Adrenal gland (tissue), 12 donors: ENCODE results near the gene FPR2. TPM values are rescaled to one million over a fixed set of nuclear protein-coding genes. Genes with fewer than 3 reads are reported as not detected.
A peak's percentile ranks its signal among the peaks of the same experiment; 100 is the strongest.

Experiments
- DNase-seq, 7 donors: peaks; one replicate each; pipeline ENCODE4 v3.0.0-alpha.2; 2019 to 2020
- H3K27ac ChIP-seq, 5 donors: fragments of 200-600 bp; sonication (generic) in 4 of 5; 1 replicate in 3 of 5; 2 replicates in 2 of 5; pipeline versions ENCODE4 v1.5.1 to v1.8.0; 2016 to 2020; ENCODE audit warnings: mild to moderate bottlenecking in 1 of 5
- H3K27me3 ChIP-seq: fragments of 200-600 bp; 2 replicates; pipeline ENCODE4 v1.8.0; 2021
- H3K36me3 ChIP-seq, 2 donors: fragments of 200-600 bp; replicated peaks in 1 of 2; 1 replicate in 1 of 2; 2 replicates in 1 of 2; pipeline versions ENCODE4 v1.5.1 to v1.8.0; 2018 to 2022
- H3K4me1 ChIP-seq, 2 donors: fragments of 200-600 bp; replicated peaks in 1 of 2; 1 replicate in 1 of 2; 2 replicates in 1 of 2; pipeline versions ENCODE4 v1.5.1 to v1.8.0; 2018 to 2021
- H3K4me3 ChIP-seq, 4 donors: fragments of 200-600 bp; sonication (generic) in 3 of 4; one replicate each; pipeline ENCODE4 v1.5.1; 2016 to 2018
- H3K9me3 ChIP-seq, 3 donors: fragments of 200-600 bp; sonication (generic) in 1 of 3; replicated peaks in 1 of 3; 1 replicate in 2 of 3; 2 replicates in 1 of 3; pipeline versions ENCODE4 v1.5.1 to v1.8.0; 2016 to 2021
- CTCF ChIP-seq, 6 experiments: fragments of 450-650 bp in 4 of 6; fragments of 200-600 bp in 2 of 6; sonication (generic) in 1 of 6; IDR thresholded peaks; 1 replicate in 5 of 6; 2 replicates in 1 of 6; pipeline versions ENCODE4 v1.5.1 to v1.8.0; 2016 to 2021; ENCODE audit warnings: antibody characterized with exemption in 6 of 6, mild to moderate bottlenecking in 2 of 6, moderate library complexity in 1 of 6
- POLR2A ChIP-seq, 2 donors: fragments of 450-650 bp; IDR thresholded peaks; one replicate each; pipeline ENCODE4 v1.6.1; 2017; ENCODE audit warnings: antibody characterized with exemption in 2 of 2, mild to moderate bottlenecking in 2 of 2, moderate library complexity in 1 of 2
- WGBS, 4 donors: extraction: QIAGEN DNeasy Blood & Tissue Kit in 2 of 4; methylation state at CpG; one replicate each; pipeline versions ENCODE4 v1.1.5 to v1.1.7; 2013 to 2017; 5-methylcytosine and 5-hydroxymethylcytosine counted together
- intact Hi-C, 2 donors: fragments of 100-400 bp; cut with DNase I; formaldehyde crosslinking; loops; one replicate each; pipeline versions ENCODE4 v1.14.1 to v1.15.0; 2022 to 2023
- polyA plus RNA-seq, 3 donors: library from polyadenylated mRNA; stranded (reverse); fragments of 200-250 nt in 2 of 3; fragments of 350-450 nt in 1 of 3; fragmentation: Illumina TruSeq in 1 of 3; extraction: RNeasy Lipid Tissue Mini Kit (QIAGEN cat#74804) in 1 of 3; gene quantifications; one replicate each; pipeline ENCODE4 v1.2.3, GENCODE V29; 2013 to 2014
- total RNA-seq, 9 donors: library from RNA; depleted of rRNA in 4 of 9; stranded (reverse); fragments of >200 nt in 4 of 9; fragments of 120-200 nt in 1 of 9; fragmentation: NEBNext Ultra II Directional in 1 of 9; extraction: Animal tissue kit (Norgen Biotek cat#: 25700) in 1 of 9; gene quantifications; one replicate each; pipeline versions ENCODE4 v1.1.0 to v1.2.4, GENCODE V29; 2013 to 2023
- donor health status: healthy with polysubstance abuse.
- donor health status: Bipolar disorder and iron deficiency.
- donor health status: DM: yes; HTN: yes; CAD: no.
- donor health status: DM: no; HTN: no; CAD: no.
- donor health status: DM: no; HTN: no; CAD: no.
- donor health status: DM: yes; HTN: yes; CAD: no.

The FPR2 gene
- total and polyA plus RNA-seq, 12 donors: 0.24 to 5.5 (median 1.9) TPM; not detected in 1

GRCh38 chr19:51786646-51787494 lies 25.9 kb downstream of the FPR2 start:
- no peak for DNase-seq
- Histone ChIP-seq H3K27me3 (no peaks in the 10 kb centered on the region), H3K9me3 (no peaks in the 10 kb centered on the region), H3K4me3 (no peak overlapping the region), H3K4me1 (peaks cover 0 to 13% of the 10 kb centered on the region in 2 donors), H3K36me3 (no peaks in the 10 kb centered on the region), H3K27ac (peak overlapping the region in 1 of 5 donors; percentile 63)
- intact Hi-C loops: no loop called here
- WGBS, 4 donors: 38 to 47% (median 40%) methylated on average over 6 of the region's 6 CpGs
- no peak for TF ChIP-seq CTCF (IDR thresholded peaks at IDR 0.05)
- TF ChIP-seq POLR2A (IDR thresholded peaks at IDR 0.05): no peak

GRCh38 chr19:51788029-51788428 lies 27.0 kb downstream of the FPR2 start:
- WGBS, 4 donors: 68 to 87% (median 79%) methylated on average over 2 of the region's 2 CpGs
- Histone ChIP-seq H3K9me3 (no peaks in the 10 kb centered on the region), H3K4me1 (peaks cover 0 to 13% of the 10 kb centered on the region in 2 donors), H3K27ac (no peak overlapping the region), H3K27me3 (no peaks in the 10 kb centered on the region), H3K4me3 (no peak overlapping the region), H3K36me3 (no peaks in the 10 kb centered on the region)
- intact Hi-C loops: no loop called here
- no peak for DNase-seq
- TF ChIP-seq POLR2A (IDR thresholded peaks at IDR 0.05): no peak
- no peak for TF ChIP-seq CTCF (IDR thresholded peaks at IDR 0.05)

DNA sequence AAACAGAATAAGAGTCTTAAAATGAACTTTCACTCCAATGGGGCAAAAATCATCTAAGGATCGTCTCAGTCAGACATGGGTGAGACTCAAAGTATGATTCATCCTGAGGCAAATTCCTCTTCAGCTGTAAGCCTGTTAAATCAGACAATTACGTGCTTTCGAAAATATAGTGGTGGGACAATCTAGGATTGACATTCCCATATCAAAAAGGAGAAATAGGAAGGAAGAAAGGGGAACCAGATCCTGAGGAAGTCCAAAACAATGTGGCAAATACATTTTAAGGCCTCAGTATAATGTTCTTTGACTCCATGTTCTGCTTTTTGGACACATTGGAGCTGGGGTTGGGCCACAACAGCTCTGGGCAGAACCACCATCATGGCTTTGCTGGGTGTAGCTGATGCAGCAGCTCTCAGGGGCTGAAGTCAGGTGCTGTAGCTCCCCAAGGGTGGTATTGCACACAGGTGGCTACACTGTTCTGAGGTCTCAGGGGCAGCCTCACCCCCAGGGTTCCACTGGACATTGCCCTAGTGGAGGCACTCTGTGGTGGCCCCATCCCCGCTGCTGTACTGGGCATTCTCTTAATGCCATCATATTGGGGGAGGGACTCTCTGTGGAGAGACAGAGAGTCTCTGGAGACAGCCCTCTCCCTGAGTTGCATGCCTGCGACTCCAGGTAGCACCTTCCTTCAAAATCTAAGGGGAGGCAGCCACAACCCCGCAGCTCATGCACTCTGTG lies 28.2 kb downstream of the FPR2 start:
- intact Hi-C loops: no loop called here
- Histone ChIP-seq H3K4me1 (peaks cover 0 to 13% of the 10 kb centered on the region in 2 donors), H3K27me3 (no peaks in the 10 kb centered on the region), H3K4me3 (no peak overlapping the region), H3K27ac (peak overlapping the region in 2 of 5 donors; percentile 21 to 53), H3K9me3 (no peaks in the 10 kb centered on the region), H3K36me3 (no peaks in the 10 kb centered on the region)
- no peak for DNase-seq
- TF ChIP-seq POLR2A (IDR thresholded peaks at IDR 0.05) (no peak), CTCF (IDR thresholded peaks at IDR 0.05) (no peak)
- WGBS, 4 donors: 70 to 82% (median 73%) methylated on average over 5 to 6 of the region's 6 CpGs

DNA sequence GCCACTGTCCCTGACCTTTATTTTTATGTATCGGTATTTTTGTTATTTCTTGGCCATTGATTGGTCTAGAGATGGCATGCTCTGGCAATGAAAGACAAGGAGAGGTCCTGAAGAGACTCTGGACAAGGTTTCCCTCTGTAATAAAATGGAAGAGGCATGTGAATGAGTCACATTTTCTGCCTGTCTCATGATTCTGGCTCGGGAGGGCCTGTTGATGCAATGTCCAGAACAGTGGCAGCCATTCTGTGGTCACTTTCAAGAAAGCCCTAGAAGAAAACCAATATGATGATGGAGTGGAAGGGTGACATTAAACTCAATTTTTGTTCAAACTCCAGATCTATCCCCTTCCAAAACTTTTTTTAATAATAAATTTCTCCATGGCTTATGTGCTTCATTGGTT lies 32.0 kb downstream of the FPR2 start:
- H3K4me3 ChIP-seq: no peak overlapping the region
- no peaks in the 10 kb centered on the region for H3K27me3 ChIP-seq
- no peaks in the 10 kb centered on the region for H3K36me3 ChIP-seq
- no peak for TF ChIP-seq POLR2A (IDR thresholded peaks at IDR 0.05)
- TF ChIP-seq CTCF (IDR thresholded peaks at IDR 0.05): no peak
- H3K4me1 ChIP-seq: no peaks in the 10 kb centered on the region
- H3K9me3 ChIP-seq: no peaks in the 10 kb centered on the region
- intact Hi-C loops: no loop called here
- no peak overlapping the region for H3K27ac ChIP-seq
- DNase-seq: no peak
- WGBS, 4 donors: 66 to 77% (median 71%) methylated on average over 2 of the region's 2 CpGs
